ENCODE measurements around the gene RTN4.

The RTN4 gene

GRCh38 chr2:54967759-54968365 lies 82.4 kb downstream of the RTN4 start:
- TF ChIP-seq, protein P1, sequence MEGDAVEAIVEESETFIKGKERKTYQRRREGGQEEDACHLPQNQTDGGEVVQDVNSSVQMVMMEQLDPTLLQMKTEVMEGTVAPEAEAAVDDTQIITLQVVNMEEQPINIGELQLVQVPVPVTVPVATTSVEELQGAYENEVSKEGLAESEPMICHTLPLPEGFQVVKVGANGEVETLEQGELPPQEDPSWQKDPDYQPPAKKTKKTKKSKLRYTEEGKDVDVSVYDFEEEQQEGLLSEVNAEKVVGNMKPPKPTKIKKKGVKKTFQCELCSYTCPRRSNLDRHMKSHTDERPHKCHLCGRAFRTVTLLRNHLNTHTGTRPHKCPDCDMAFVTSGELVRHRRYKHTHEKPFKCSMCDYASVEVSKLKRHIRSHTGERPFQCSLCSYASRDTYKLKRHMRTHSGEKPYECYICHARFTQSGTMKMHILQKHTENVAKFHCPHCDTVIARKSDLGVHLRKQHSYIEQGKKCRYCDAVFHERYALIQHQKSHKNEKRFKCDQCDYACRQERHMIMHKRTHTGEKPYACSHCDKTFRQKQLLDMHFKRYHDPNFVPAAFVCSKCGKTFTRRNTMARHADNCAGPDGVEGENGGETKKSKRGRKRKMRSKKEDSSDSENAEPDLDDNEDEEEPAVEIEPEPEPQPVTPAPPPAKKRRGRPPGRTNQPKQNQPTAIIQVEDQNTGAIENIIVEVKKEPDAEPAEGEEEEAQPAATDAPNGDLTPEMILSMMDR (IDR thresholded peaks at IDR 0.05; ENCODE audit: extremely low read depth, insufficient read depth, missing control alignments), result no peak

GRCh38 chr2:54967269-54967668 lies 83.0 kb downstream of the RTN4 start:
- DNase-seq (ENCODE audit: low spot score), result no peak
- in situ Hi-C loops (cut with MboI; ENCODE audit: low pct_unique_long_range_greater_than_20kb, low sequenced_read_pairs, unreplicated experiment), result no loop called here
- TF ChIP-seq, protein P1 (IDR thresholded peaks at IDR 0.05; ENCODE audit: extremely low read depth, insufficient read depth, missing control alignments), result no peak

More at GRCh38 chr2:54967759-54968365, 82.4 kb downstream of the RTN4 start:
- DNase-seq (ENCODE audit: low spot score), result no peak
- in situ Hi-C loops (cut with MboI; ENCODE audit: low pct_unique_long_range_greater_than_20kb, low sequenced_read_pairs, unreplicated experiment), result no loop called here

GRCh38 chr2:54966837-54967236 lies 83.4 kb downstream of the RTN4 start:
- DNase-seq (ENCODE audit: low spot score), result no peak
- in situ Hi-C loops (cut with MboI; ENCODE audit: low pct_unique_long_range_greater_than_20kb, low sequenced_read_pairs, unreplicated experiment), result no loop called here
- TF ChIP-seq, protein P1 (IDR thresholded peaks at IDR 0.05; ENCODE audit: extremely low read depth, insufficient read depth, missing control alignments), result no peak

GRCh38 chr2:54966165-54966832 lies 84.0 kb downstream of the RTN4 start:
- no peak for DNase-seq (ENCODE audit: low spot score)
- TF ChIP-seq, protein P1 (IDR thresholded peaks at IDR 0.05; ENCODE audit: extremely low read depth, insufficient read depth, missing control alignments), result no peak
- in situ Hi-C loops (cut with MboI; ENCODE audit: low pct_unique_long_range_greater_than_20kb, low sequenced_read_pairs, unreplicated experiment), result no loop called here

- in situ Hi-C loops (cut with MboI; ENCODE audit: low pct_unique_long_range_greater_than_20kb, low sequenced_read_pairs, unreplicated experiment), result no loop called here
- no peak for DNase-seq (ENCODE audit: low spot score)
- TF ChIP-seq, protein P1 (IDR thresholded peaks at IDR 0.05; ENCODE audit: extremely low read depth, insufficient read depth, missing control alignments), result no peak
These were observed 84.8 kb downstream of the RTN4 start for GRCh38 chr2:54965425-54965824.

DNA sequence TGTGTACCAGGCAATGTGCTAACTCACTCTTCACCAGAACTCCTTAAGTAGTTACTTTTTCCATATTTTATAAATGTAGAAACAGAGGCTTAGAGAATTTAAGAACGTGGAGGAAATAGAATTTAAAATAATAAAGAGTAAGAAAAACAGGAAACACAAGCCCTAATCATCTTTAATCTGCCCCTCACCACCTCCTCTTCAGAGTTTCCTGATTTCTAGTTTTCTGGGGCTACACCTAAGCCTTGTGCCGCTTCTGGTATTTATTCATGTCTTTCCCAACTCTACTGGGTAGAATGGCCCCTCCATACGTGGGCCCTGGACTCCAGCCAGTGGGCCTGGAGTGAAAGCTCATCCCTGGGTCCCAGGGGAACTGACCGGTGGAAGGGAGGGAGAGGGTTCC lies 85.4 kb downstream of the RTN4 start:
- in situ Hi-C loops (cut with MboI; ENCODE audit: low pct_unique_long_range_greater_than_20kb, low sequenced_read_pairs, unreplicated experiment), result no loop called here
- TF ChIP-seq, protein P1 (IDR thresholded peaks at IDR 0.05; ENCODE audit: extremely low read depth, insufficient read depth, missing control alignments), result no peak
- DNase-seq (ENCODE audit: low spot score), result no peak

All from GM13977 (cell line).